Measurements from ENCODE around the gene BPGM.

Gene BPGM

GRCh38 chr7:134646425-134647305 lies at the start of gene BPGM:
TSS of gene BPGM (plus strand) at chr7:134646853. CDS start at chr7:134661508, 14,655 bp downstream.
- Histone ChIP-seq H3K9me3 (ENCODE audit: insufficient read depth, low read length) (no peaks in the 10 kb centered on the region), H3K4me2 (ENCODE audit: low read depth, low read length, poor library complexity, severe bottlenecking) (peak within 1 kb of the TSS; percentile 83)

DNA sequence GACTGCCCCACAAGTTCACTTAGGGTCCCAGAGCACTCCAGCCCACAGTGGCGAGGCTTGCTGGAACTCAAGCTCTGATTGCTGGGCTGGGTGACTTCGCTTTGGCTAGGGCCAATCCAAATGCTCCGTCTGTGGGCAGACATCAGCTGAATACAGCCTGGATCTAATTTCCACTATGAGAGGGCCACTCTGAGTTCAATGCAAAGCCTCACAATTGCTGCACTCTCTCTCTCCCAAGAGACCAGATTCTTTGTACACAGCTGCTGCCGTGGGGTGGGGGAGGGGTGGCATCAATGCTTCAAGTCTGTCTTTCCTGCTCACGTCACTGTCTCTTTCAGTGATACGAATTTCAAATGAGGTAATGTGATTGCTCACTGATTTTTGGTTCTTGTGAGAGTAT lies 47.3 kb upstream of the BPGM start:
- Histone ChIP-seq H3K9ac (ENCODE audit: low read length) (no peak overlapping the region), H3K4me3 (ENCODE audit: insufficient read depth, low read length, poor library complexity, severe bottlenecking) (no peak overlapping the region), H2AFZ (ENCODE audit: low read depth, low read length, severe bottlenecking) (no peak overlapping the region), H3K9me2 (replicated peaks; ENCODE audit: insufficient read depth, low read length) (no peaks in the 10 kb centered on the region), H3K27ac (ENCODE audit: low read depth, low read length) (no peak overlapping the region), H3K9me3 (ENCODE audit: insufficient read depth, low read length) (no peaks in the 10 kb centered on the region), H3K79me2 (ENCODE audit: insufficient read depth, low read length) (no peaks in the 10 kb centered on the region), H3K27me3 (ENCODE audit: low read length) (no peaks in the 10 kb centered on the region), H3K36me3 (ENCODE audit: low read length) (no peaks in the 10 kb centered on the region), H4K20me1 (ENCODE audit: low read depth, low read length) (no peaks in the 10 kb centered on the region), H3F3A (ENCODE audit: insufficient read depth) (no peaks in the 10 kb centered on the region), H3K4me2 (ENCODE audit: low read depth, low read length, poor library complexity, severe bottlenecking) (no peak overlapping the region)
- TF ChIP-seq, protein P1, sequence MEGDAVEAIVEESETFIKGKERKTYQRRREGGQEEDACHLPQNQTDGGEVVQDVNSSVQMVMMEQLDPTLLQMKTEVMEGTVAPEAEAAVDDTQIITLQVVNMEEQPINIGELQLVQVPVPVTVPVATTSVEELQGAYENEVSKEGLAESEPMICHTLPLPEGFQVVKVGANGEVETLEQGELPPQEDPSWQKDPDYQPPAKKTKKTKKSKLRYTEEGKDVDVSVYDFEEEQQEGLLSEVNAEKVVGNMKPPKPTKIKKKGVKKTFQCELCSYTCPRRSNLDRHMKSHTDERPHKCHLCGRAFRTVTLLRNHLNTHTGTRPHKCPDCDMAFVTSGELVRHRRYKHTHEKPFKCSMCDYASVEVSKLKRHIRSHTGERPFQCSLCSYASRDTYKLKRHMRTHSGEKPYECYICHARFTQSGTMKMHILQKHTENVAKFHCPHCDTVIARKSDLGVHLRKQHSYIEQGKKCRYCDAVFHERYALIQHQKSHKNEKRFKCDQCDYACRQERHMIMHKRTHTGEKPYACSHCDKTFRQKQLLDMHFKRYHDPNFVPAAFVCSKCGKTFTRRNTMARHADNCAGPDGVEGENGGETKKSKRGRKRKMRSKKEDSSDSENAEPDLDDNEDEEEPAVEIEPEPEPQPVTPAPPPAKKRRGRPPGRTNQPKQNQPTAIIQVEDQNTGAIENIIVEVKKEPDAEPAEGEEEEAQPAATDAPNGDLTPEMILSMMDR (IDR thresholded peaks at IDR 0.05; ENCODE audit: insufficient read depth, low read length, poor library complexity, severe bottlenecking): no peak
- no peak for TF ChIP-seq EZH2phosphoT487 (conservative IDR thresholded peaks at IDR 0.05; ENCODE audit: low read length)

More at GRCh38 chr7:134646425-134647305, at the start of gene BPGM:
- Histone ChIP-seq H3F3A (ENCODE audit: insufficient read depth) (0 out of 2 replicates have a peak, but pooled peaks cover 4% of the 10 kb centered on the region), H3K36me3 (ENCODE audit: low read length) (no peaks in the 10 kb centered on the region), H3K9me2 (replicated peaks; ENCODE audit: insufficient read depth, low read length) (no peaks in the 10 kb centered on the region), H3K9ac (ENCODE audit: low read length) (peak within 1 kb of the TSS; percentile 70), H3K27ac (ENCODE audit: low read depth, low read length) (peak within 1 kb of the TSS; percentile 59), H3K79me2 (ENCODE audit: insufficient read depth, low read length) (no peaks in the 10 kb centered on the region), H3K27me3 (ENCODE audit: low read length) (no peaks in the 10 kb centered on the region), H4K20me1 (ENCODE audit: low read depth, low read length) (no peaks in the 10 kb centered on the region), H3K4me3 (ENCODE audit: insufficient read depth, low read length, poor library complexity, severe bottlenecking) (peak within 1 kb of the TSS; percentile 88), H2AFZ (ENCODE audit: low read depth, low read length, severe bottlenecking) (peak within 1 kb of the TSS; percentile 95)
- TF ChIP-seq EZH2phosphoT487 (conservative IDR thresholded peaks at IDR 0.05; ENCODE audit: low read length): no peak
- TF ChIP-seq, protein P1 (IDR thresholded peaks at IDR 0.05; ENCODE audit: insufficient read depth, low read length, poor library complexity, severe bottlenecking): no peak

GRCh38 chr7:134601459-134601858 lies 45.2 kb upstream of the BPGM start:
- H3K4me2 ChIP-seq (ENCODE audit: low read depth, low read length, poor library complexity, severe bottlenecking): no peak overlapping the region
- H3K27me3 ChIP-seq (ENCODE audit: low read length): no peaks in the 10 kb centered on the region
- no peaks in the 10 kb centered on the region for H3K9me3 ChIP-seq (ENCODE audit: insufficient read depth, low read length)
- H3F3A ChIP-seq (ENCODE audit: insufficient read depth): no peaks in the 10 kb centered on the region
- H2AFZ ChIP-seq (ENCODE audit: low read depth, low read length, severe bottlenecking): no peak overlapping the region
- no peaks in the 10 kb centered on the region for H3K36me3 ChIP-seq (ENCODE audit: low read length)
- no peaks in the 10 kb centered on the region for H3K79me2 ChIP-seq (ENCODE audit: insufficient read depth, low read length)
- H3K9me2 ChIP-seq (replicated peaks; ENCODE audit: insufficient read depth, low read length): no peaks in the 10 kb centered on the region
- no peak overlapping the region for H3K4me3 ChIP-seq (ENCODE audit: insufficient read depth, low read length, poor library complexity, severe bottlenecking)
- TF ChIP-seq, protein P1 (IDR thresholded peaks at IDR 0.05; ENCODE audit: insufficient read depth, low read length, poor library complexity, severe bottlenecking): no peak
- no peak overlapping the region for H3K27ac ChIP-seq (ENCODE audit: low read depth, low read length)
- no peak overlapping the region for H3K9ac ChIP-seq (ENCODE audit: low read length)
- no peaks in the 10 kb centered on the region for H4K20me1 ChIP-seq (ENCODE audit: low read depth, low read length)
